AG04449 (cell line): ENCODE measurements around the gene HEMGN.

Source experiments
- CTCF ChIA-PET: fragments of 350-600 bp; formaldehyde crosslinking; extraction: SDS; loops from one replicate; lab custom pipeline; 2021; ENCODE audit warnings: antibody characterized with exemption; lab: Yijun Ruan, JAX
- POLR2A ChIA-PET: fragments of 400-600, 350-600 bp; formaldehyde crosslinking; extraction: SDS; loops from one replicate; lab custom pipeline; 2020; ENCODE audit warnings: antibody characterized with exemption, inconsistent platforms; lab: Yijun Ruan, JAX
- DNase-seq: peaks from one replicate; pipeline ENCODE4 v3.0.0-alpha.2; 2010; ENCODE audit warnings: low read depth, low spot score
- H3K4me3 ChIP-seq: 2 replicates; pipeline ENCODE4 v1.5.1; 2011; ENCODE audit warnings: low read depth, mild to moderate bottlenecking, control low read depth, low read length
- CTCF ChIP-seq: IDR thresholded peaks from one replicate; pipeline ENCODE4 v1.5.1; 2011; ENCODE audit warnings: mild to moderate bottlenecking, moderate library complexity, low read length, control low read depth, inconsistent platforms; ENCODE audit not compliant: insufficient read depth; ENCODE audit errors: missing control alignments

Gene HEMGN

GRCh38 chr9:97911970-97912369 is 26.0 kb downstream of the HEMGN start:
- no peak for DNase-seq
- no peak overlapping the region for H3K4me3 ChIP-seq
- ChIA-PET CTCF (interaction anchor here (5.1 to 8.8 kb wide), 2 partner anchors 10 to 12 kb away, joined by 40 to 71 read pairs; partner anchors contain the start of gene TRMO), POLR2A (no interaction called here)
- TF ChIP-seq CTCF: no peak

- ChIA-PET CTCF (interaction anchor here (5.1 to 8.8 kb wide), 2 partner anchors 11 kb away, joined by 40 to 71 read pairs; partner anchors contain the start of gene TRMO), POLR2A (no interaction called here)
- H3K4me3 ChIP-seq: no peak overlapping the region
- no peak for DNase-seq
- no peak for TF ChIP-seq CTCF
Observed at GRCh38 chr9:97911528-97911927, 26.4 kb downstream of the HEMGN start.

- no peak for TF ChIP-seq CTCF
- POLR2A ChIA-PET: no interaction called here
Observed at GRCh38 chr9:97910357-97910756, 27.6 kb downstream of the HEMGN start.

GRCh38 chr9:97908705-97909104 is 29.3 kb downstream of the HEMGN start:
- H3K4me3 ChIP-seq: no peak overlapping the region
- ChIA-PET POLR2A (interaction anchor here (0.5 kb wide), 1 partner anchor 23 kb away, joined by 3 read pairs; no protein-coding TSS in a partner anchor), CTCF (interaction anchor here (0.9 to 8.8 kb wide), 6 partner anchors 8 to 203 kb away, joined by 3 to 71 read pairs (median 3); partner anchors contain the start of gene TRMO)
- no peak for TF ChIP-seq CTCF
- DNase-seq: no peak

More at GRCh38 chr9:97910357-97910756, 27.6 kb downstream of the HEMGN start:
- no peak overlapping the region for H3K4me3 ChIP-seq
- CTCF ChIA-PET: interaction anchor here (5.1 to 8.8 kb wide), 2 partner anchors 10 to 12 kb away, joined by 40 to 71 read pairs; partner anchors contain the start of gene TRMO
- DNase-seq: no peak

GRCh38 chr9:97907632-97908031 is 30.3 kb downstream of the HEMGN start:
- no peak overlapping the region for H3K4me3 ChIP-seq
- ChIA-PET CTCF (interaction anchor here (8.8 kb wide), 1 partner anchor 7 kb away, joined by 71 read pairs; no protein-coding TSS in a partner anchor), POLR2A (no interaction called here)
- TF ChIP-seq CTCF: no peak
- no peak for DNase-seq

GRCh38 chr9:97907046-97907445 is 30.9 kb downstream of the HEMGN start:
- POLR2A ChIA-PET: no interaction called here
- no peak for DNase-seq
- CTCF ChIA-PET: interaction anchor here (0.9 to 1.8 kb wide), 2 partner anchors 17 to 198 kb away, joined by 3 to 10 read pairs; no protein-coding TSS in a partner anchor
- no peak for TF ChIP-seq CTCF
- H3K4me3 ChIP-seq: no peak overlapping the region
